Stimulated activated memory B cell treated with anti-CD40 and anti-IgM and Interleukin-4, amounts not matched to agents 10 μg/mL and 1 μg/mL and 100 μg/mL, for 72 hours (primary cell): ENCODE results near the gene SCGB1C2.
A peak's percentile ranks its signal among the peaks of the same experiment; 100 is the strongest.
"Not testable (repeated sequence)": the region's sequence is repeated elsewhere in the genome, so short reads cannot be mapped to it uniquely, and the experiment has no call there.

Experiments used
- ATAC-seq: fragments of 150-1000 bp; cut with Tn5 transposase; 2 replicates; pipeline ENCODE4 v1.10.0; 2021
- H3K27ac Mint-ChIP-seq: one replicate; pipeline ENCODE4 v1.8.0; 2022; ENCODE audit warnings: mild to moderate bottlenecking, mixed read lengths
- H3K27me3 Mint-ChIP-seq: one replicate; pipeline ENCODE4 v1.8.0; 2022; ENCODE audit warnings: mixed read lengths
- H3K36me3 Mint-ChIP-seq: one replicate; pipeline ENCODE4 v1.8.0; 2022; ENCODE audit warnings: mixed read lengths
- H3K4me1 Mint-ChIP-seq: one replicate; pipeline ENCODE4 v1.8.0; 2022; ENCODE audit warnings: mixed read lengths
- H3K4me3 Mint-ChIP-seq: one replicate; pipeline ENCODE4 v1.8.0; 2022; ENCODE audit warnings: mild to moderate bottlenecking, moderate library complexity, mixed read lengths
- H3K9me3 Mint-ChIP-seq: one replicate; pipeline ENCODE4 v1.8.0; 2022; ENCODE audit warnings: mixed read lengths

Gene SCGB1C2

GRCh38 chr17:156946-157345 lies 19.6 kb downstream of the SCGB1C2 start:
- ATAC-seq = no peak
- Mint-ChIP-seq H3K4me3 (no peak overlapping the region), H3K4me1 (no peaks in the 10 kb centered on the region), H3K27me3 (peaks cover 52% of the 10 kb centered on the region), H3K36me3 (no peaks in the 10 kb centered on the region), H3K9me3 (no peaks in the 10 kb centered on the region), H3K27ac (no peak overlapping the region)

DNA sequence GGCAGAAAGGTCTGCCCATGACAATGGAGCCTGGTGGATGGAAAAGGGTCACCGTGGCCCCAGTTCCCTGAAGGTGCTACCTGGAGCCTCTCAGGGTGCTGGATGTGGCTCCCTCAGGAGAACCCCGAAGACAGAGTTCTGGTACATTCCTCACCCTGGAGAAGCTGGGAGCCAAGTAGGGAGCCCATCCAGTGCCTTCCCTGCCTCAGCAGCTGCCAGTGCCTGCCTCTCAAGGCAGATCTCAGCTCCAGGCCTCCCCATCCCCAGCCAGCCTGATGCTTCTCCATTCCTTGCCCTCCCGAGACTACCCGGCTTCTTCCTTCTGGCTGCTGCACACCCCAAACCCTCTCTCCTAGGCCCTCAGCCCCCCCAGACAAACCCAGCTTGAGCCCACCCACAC lies 20.5 kb downstream of the SCGB1C2 start:
- no peak overlapping the region for H3K27ac Mint-ChIP-seq
- ATAC-seq = no peak
- H3K9me3 Mint-ChIP-seq = no peaks in the 10 kb centered on the region
- no peaks in the 10 kb centered on the region for H3K4me1 Mint-ChIP-seq
- H3K36me3 Mint-ChIP-seq = no peaks in the 10 kb centered on the region
- H3K27me3 Mint-ChIP-seq = peaks cover 53% of the 10 kb centered on the region
- no peak overlapping the region for H3K4me3 Mint-ChIP-seq

DNA sequence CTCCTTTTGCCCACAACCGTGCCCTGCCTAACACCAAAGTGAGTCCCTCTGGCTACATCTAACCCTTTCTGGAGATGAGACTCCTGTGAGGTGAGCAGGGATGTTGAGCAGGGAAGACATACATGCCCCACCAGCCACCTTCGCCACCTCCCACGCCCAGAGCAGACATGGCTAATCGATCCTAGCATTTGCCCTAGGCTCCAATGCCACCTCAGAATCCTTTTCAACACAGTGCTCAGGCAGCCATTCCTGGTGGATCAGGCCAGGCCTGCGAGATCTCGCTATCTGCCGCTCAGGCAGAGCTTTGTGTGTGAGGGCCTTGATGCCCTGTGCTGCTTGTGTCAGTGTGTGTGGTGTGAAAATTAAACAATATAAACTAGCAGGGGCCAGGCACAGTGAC lies 21.0 kb downstream of the SCGB1C2 start:
- Mint-ChIP-seq H3K36me3 (no peaks in the 10 kb centered on the region), H3K27ac (no peak overlapping the region), H3K4me3 (no peak overlapping the region), H3K27me3 (peaks cover 58% of the 10 kb centered on the region), H3K9me3 (no peaks in the 10 kb centered on the region), H3K4me1 (no peaks in the 10 kb centered on the region)
- no peak for ATAC-seq

DNA sequence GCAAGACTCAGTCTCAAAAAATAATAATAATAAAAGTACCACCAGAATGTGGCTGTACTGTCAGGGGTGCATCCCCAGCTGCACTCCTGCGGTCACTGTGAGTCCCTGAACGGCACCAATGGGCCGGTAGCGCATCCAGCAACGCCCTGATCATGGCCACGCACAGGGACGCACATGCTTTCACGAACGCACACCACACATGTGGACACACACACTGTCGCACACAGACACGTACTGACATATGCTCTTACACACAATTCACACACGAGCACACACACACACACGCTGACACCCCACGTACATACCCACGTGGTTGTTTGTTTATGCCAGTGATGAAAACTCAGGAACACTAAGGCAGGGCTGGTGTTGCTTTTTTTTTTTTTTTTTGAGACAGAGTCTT lies 22.2 kb downstream of the SCGB1C2 start:
- H3K36me3 Mint-ChIP-seq = no peaks in the 10 kb centered on the region
- H3K27ac Mint-ChIP-seq = no peak overlapping the region
- ATAC-seq = no peak
- no peak overlapping the region for H3K4me3 Mint-ChIP-seq
- peaks cover 66% of the 10 kb centered on the region for H3K27me3 Mint-ChIP-seq
- no peaks in the 10 kb centered on the region for H3K4me1 Mint-ChIP-seq
- H3K9me3 Mint-ChIP-seq = no peaks in the 10 kb centered on the region

- no peaks in the 10 kb centered on the region for H3K36me3 Mint-ChIP-seq
- no peak for ATAC-seq
- H3K9me3 Mint-ChIP-seq = no peaks in the 10 kb centered on the region
- peaks cover 64% of the 10 kb centered on the region for H3K27me3 Mint-ChIP-seq
- H3K4me3 Mint-ChIP-seq = no peak overlapping the region
- no peak overlapping the region for H3K27ac Mint-ChIP-seq
- no peaks in the 10 kb centered on the region for H3K4me1 Mint-ChIP-seq
Measured at GRCh38 chr17:160336-160735, 23.0 kb downstream of the SCGB1C2 start.

DNA sequence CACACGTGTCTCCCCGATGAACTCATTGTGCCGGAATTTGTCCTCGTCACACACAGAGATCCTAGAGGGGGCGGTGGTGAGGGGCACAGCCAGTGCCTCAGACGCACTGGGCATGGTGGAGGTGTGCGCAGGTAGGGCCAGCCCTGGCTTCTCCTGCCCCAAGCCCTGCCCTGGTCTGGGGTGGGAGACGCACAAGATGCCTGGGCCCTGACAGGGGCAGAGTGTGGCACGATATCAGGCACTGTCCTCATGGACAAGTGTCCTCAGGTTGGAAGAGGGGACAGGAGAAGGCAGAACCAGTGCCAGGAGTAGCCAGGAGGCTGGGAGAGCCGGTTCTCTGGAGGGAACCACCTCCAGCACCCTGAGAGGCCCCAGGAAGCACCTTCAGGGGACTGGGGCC lies 24.1 kb downstream of the SCGB1C2 start:
- H3K27me3 Mint-ChIP-seq = peaks cover 54% of the 10 kb centered on the region
- ATAC-seq = no peak
- H3K9me3 Mint-ChIP-seq = no peaks in the 10 kb centered on the region
- H3K36me3 Mint-ChIP-seq = no peaks in the 10 kb centered on the region
- H3K4me3 Mint-ChIP-seq = no peak overlapping the region
- H3K27ac Mint-ChIP-seq = no peak overlapping the region
- H3K4me1 Mint-ChIP-seq = no peaks in the 10 kb centered on the region

- no peak for ATAC-seq
- H3K27ac Mint-ChIP-seq = no peak overlapping the region
- H3K27me3 Mint-ChIP-seq = peaks cover 44% of the 10 kb centered on the region
- no peaks in the 10 kb centered on the region for H3K36me3 Mint-ChIP-seq
- H3K4me1 Mint-ChIP-seq = no peaks in the 10 kb centered on the region
- no peak overlapping the region for H3K4me3 Mint-ChIP-seq
- no peaks in the 10 kb centered on the region for H3K9me3 Mint-ChIP-seq
Measured at GRCh38 chr17:162689-163088, 25.3 kb downstream of the SCGB1C2 start.

GRCh38 chr17:163514-164098 lies 26.2 kb downstream of the SCGB1C2 start:
- H3K27ac Mint-ChIP-seq = no peak overlapping the region
- no peaks in the 10 kb centered on the region for H3K9me3 Mint-ChIP-seq
- no peaks in the 10 kb centered on the region for H3K36me3 Mint-ChIP-seq
- peaks cover 35% of the 10 kb centered on the region for H3K27me3 Mint-ChIP-seq
- no peak for ATAC-seq
- H3K4me3 Mint-ChIP-seq = no peak overlapping the region
- H3K4me1 Mint-ChIP-seq = no peaks in the 10 kb centered on the region

DNA sequence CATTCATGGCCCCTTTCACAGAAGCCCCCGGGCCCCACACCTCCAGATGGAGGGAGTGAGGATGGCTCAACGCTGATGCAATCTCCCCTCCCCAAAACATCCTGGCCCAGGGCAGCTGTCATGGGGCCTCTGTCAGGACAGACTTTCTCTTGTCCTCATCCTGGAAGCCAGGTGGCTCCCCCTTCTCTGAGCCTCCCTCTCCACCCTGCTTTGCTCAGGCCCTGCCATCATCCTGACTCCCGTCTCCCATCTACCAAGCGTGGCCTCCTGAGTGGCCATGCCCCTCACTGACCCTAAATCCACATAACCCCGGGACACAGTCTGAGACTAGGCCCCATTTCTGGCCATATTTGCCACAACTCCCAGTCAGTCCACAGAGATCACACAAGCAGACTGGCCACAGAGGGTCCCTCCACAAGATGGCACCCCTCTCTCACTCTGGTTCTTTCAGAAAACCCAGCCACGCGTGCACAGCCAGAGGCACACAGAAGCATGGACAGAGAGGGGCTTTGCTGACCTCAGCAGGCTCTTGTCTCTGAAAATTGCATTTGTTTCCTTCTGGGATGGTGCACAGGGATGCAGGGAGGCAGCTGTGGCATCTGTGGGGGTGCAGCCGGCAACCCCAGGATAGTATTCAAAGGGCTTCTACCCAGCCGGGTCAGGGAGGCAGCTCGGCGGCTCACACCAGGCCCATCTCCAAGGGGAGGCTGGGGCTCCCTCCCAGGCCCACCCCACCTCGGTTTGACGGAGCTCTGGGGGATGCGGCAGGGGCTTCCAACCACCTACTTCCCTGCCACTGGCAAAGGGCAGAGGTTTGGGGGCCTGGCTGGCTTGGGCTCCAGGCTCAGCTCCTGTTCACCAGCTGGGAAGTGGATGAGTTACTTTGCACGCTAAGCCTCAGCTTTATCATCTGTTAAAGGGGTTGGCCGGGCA lies 27.2 kb downstream of the SCGB1C2 start:
- H3K9me3 Mint-ChIP-seq = no peaks in the 10 kb centered on the region
- no peak overlapping the region for H3K27ac Mint-ChIP-seq
- ATAC-seq = peak; percentile 37
- peaks cover 44% of the 10 kb centered on the region for H3K27me3 Mint-ChIP-seq
- H3K4me3 Mint-ChIP-seq = no peak overlapping the region
- H3K36me3 Mint-ChIP-seq = no peaks in the 10 kb centered on the region
- no peaks in the 10 kb centered on the region for H3K4me1 Mint-ChIP-seq

DNA sequence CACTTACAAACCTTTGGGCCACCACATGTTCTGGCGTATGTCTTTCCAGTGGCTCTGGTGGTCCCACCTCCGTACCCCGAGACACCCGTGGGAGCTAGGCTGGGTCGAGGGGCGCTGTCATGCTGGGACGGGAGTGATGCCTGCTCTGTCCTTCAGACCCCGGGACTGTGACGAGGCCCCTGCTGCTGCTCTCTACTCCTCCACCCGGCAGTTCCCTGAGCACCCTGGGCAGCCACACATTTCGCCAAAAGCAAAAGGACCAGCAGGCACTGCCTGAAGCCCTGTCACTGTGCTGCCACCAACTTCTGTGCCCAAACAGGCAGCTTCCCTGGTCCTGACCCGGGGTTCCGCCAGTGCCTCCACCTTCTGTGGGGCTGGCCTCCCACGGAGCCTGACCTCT lies 28.6 kb downstream of the SCGB1C2 start:
- no peaks in the 10 kb centered on the region for H3K36me3 Mint-ChIP-seq
- no peak overlapping the region for H3K4me3 Mint-ChIP-seq
- no peaks in the 10 kb centered on the region for H3K4me1 Mint-ChIP-seq

DNA sequence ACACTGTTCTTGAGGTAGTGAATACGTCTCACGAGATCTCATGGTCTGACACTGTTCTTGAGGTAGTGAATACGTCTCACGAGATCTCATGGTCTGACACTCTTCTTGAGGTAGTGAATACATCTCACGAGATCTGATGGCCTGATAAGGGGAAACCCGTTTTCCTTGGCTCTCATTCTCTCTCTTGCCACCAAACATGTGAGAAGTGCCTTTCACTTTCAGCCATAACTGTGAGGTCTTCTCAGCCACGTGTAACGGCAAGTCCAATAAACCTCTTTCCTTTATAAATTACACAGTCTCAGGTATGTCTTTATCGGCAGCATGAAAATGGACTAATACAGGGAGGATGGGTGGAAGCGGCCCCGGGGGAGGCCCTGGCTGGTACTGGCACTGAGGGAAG lies 31.2 kb downstream of the SCGB1C2 start:
- H3K27ac Mint-ChIP-seq, H3K4me3 Mint-ChIP-seq: not testable (repeated sequence)

More for the DNA sequence above, 28.6 kb downstream of the SCGB1C2 start:
- peaks cover 49% of the 10 kb centered on the region for H3K27me3 Mint-ChIP-seq
- no peak overlapping the region for H3K27ac Mint-ChIP-seq
- no peak for ATAC-seq
- H3K9me3 Mint-ChIP-seq = no peaks in the 10 kb centered on the region

GRCh38 chr17:170130-170670 lies 32.8 kb downstream of the SCGB1C2 start:
- Mint-ChIP-seq H3K9me3 (no peaks in the 10 kb centered on the region), H3K36me3 (no peaks in the 10 kb centered on the region), H3K27ac (no peak overlapping the region), H3K4me3 (no peak overlapping the region), H3K27me3 (peaks cover 28% of the 10 kb centered on the region), H3K4me1 (no peaks in the 10 kb centered on the region)
- ATAC-seq = peak; percentile 31

More for the DNA sequence above, 31.2 kb downstream of the SCGB1C2 start:
- not testable (repeated sequence) for H3K4me1 Mint-ChIP-seq, H3K9me3 Mint-ChIP-seq, ATAC-seq, H3K36me3 Mint-ChIP-seq
- H3K27me3 Mint-ChIP-seq = peaks cover 28% of the 10 kb centered on the region

DNA sequence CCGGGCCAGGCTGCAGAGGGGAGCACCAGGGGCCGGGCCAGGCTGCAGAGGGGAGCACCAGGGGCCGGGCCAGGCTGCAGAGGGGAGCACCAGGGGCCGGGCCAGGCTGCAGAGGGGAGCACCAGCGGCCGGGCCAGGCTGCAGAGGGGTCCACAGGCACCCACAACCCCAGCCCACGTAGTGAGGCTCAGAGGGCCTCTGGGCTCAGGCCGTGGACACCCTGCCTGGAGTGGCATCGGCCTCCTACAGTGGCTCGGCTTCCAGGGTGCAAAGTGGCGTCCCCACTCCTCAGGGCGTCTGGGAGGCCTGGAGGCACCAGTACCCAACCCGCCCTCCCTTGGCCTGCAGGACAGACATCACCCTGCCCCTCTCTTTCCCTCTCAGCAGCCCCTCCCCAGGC lies 34.5 kb downstream of the SCGB1C2 start:
- peak; percentile 19 for ATAC-seq
- Mint-ChIP-seq H3K27me3 (peaks cover 28% of the 10 kb centered on the region), H3K4me3 (no peak overlapping the region), H3K9me3 (no peaks in the 10 kb centered on the region), H3K27ac (no peak overlapping the region), H3K36me3 (no peaks in the 10 kb centered on the region), H3K4me1 (no peaks in the 10 kb centered on the region)

DNA sequence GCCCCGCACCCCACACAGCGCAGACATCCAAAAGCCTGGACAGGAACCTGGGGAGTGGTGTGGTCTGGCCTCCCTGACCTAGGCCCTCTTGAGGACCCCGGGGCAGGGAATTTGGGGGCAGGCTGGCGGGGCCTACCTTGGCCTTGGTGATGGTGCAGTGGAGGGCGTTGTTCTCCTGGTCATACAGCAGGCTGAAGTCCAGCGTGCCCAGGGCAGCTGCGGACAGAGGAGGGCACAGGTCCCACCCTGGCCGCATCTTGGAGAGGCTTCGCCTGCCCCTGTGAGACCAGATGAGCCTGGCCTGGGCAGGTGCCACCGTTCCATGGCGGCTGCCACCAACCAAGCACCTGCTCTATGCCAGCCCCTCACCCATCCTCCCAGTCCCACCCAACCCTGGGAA lies 35.0 kb downstream of the SCGB1C2 start:
- ATAC-seq = peak; percentile 16
- Mint-ChIP-seq H3K9me3 (no peaks in the 10 kb centered on the region), H3K36me3 (no peaks in the 10 kb centered on the region), H3K27ac (no peak overlapping the region), H3K27me3 (peaks cover 32% of the 10 kb centered on the region), H3K4me1 (no peaks in the 10 kb centered on the region), H3K4me3 (no peak overlapping the region)

- no peak overlapping the region for H3K27ac Mint-ChIP-seq
- peaks cover 41% of the 10 kb centered on the region for H3K27me3 Mint-ChIP-seq
Measured at GRCh38 chr17:173166-173911, 36.0 kb downstream of the SCGB1C2 start.

More at GRCh38 chr17:173166-173911, 36.0 kb downstream of the SCGB1C2 start:
- Mint-ChIP-seq H3K4me3 (no peak overlapping the region), H3K36me3 (no peaks in the 10 kb centered on the region), H3K4me1 (no peaks in the 10 kb centered on the region), H3K9me3 (no peaks in the 10 kb centered on the region)
- ATAC-seq = no peak
